ENCODE data around the gene MVD.
A peak's percentile ranks its signal among the peaks of the same experiment; 100 is the strongest.

The MVD gene

GRCh38 chr16:88640039-88640495 lies 22.8 kb downstream of the MVD start:
- DNase-seq, result no peak

DNA sequence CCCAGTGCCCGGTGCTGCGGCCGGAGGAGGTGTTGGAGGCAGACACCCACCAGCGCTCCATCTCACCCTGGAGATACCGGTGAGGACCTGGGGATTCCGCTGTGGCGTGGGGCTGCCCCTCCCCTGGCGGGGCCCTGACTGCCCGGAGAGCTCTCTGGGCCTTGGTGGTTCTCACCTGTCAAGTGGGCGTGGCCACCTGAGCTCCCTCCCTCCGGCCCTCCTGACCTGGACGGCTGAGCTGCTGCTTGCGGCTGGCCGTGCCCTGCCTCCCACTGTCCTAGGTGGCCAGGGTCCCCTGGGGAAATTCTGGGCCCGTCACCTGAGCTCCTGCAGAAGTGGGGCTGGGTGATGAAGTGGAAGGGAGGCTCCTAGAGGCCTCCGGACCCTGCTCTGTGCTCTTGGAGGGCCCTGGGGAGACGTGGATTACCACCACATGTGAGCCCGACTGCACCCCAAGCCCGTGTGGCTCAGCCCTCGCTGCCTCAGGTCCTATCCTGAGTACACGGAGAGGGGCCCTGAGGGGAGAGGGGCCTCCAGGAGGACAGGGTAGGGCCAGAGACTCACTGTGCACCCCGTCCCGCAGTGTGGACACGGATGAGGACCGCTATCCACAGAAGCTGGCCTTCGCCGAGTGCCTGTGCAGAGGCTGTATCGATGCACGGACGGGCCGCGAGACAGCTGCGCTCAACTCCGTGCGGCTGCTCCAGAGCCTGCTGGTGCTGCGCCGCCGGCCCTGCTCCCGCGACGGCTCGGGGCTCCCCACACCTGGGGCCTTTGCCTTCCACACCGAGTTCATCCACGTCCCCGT lies 23.5 kb downstream of the MVD start:
- no peak for DNase-seq

- DNase-seq, result peak in 1 of 5 donors; percentile 34
Measured at GRCh38 chr16:88638323-88639230, 24.3 kb downstream of the MVD start, which contains the start of gene IL17C. TSS of gene IL17C (plus strand) at chr16:88638572. CDS start at chr16:88638642, 70 bp downstream.

DNA sequence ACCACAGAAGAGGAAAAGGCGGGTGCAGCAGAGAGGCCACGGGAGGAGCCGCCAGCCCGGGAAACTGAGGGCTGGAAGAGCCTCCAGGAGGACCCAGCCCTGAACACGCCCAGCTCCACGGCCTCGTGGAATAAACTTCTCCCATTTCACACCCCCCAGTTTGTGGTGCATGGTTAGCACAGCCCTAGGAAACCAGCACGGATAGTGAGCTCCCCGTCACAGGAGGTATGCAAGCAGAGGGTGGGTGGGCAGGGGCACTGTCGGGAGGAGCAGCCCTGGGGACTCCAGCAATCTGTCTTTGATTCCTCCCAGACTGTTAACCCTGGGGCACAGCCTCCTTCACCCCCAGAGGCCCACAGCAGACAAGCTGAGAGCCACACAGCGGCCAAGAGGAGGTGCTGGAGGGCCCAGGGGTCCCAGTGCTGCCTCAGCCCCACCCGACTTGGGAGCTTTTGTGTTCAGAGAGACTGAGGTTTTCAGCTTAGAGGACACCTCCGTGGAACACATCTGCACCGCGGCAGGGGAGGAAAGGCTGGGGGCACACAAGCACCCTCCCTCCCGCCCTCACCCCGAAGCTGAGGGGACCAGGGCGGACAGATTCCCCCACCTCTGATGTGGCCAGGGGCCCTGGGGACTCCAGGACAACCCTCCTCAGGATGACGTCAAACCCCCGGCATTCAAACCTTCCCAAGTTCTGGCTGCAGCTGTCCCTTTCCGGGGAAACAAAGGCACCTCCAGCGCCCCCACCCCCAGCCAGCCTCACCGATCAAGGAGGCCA lies 26.2 kb downstream of the MVD start:
- no peak for DNase-seq

- DNase-seq, result no peak
Measured at GRCh38 chr16:88635671-88636319, 27.1 kb downstream of the MVD start.

- DNase-seq, result no peak
Measured at GRCh38 chr16:88634994-88635670, 27.8 kb downstream of the MVD start.

DNA sequence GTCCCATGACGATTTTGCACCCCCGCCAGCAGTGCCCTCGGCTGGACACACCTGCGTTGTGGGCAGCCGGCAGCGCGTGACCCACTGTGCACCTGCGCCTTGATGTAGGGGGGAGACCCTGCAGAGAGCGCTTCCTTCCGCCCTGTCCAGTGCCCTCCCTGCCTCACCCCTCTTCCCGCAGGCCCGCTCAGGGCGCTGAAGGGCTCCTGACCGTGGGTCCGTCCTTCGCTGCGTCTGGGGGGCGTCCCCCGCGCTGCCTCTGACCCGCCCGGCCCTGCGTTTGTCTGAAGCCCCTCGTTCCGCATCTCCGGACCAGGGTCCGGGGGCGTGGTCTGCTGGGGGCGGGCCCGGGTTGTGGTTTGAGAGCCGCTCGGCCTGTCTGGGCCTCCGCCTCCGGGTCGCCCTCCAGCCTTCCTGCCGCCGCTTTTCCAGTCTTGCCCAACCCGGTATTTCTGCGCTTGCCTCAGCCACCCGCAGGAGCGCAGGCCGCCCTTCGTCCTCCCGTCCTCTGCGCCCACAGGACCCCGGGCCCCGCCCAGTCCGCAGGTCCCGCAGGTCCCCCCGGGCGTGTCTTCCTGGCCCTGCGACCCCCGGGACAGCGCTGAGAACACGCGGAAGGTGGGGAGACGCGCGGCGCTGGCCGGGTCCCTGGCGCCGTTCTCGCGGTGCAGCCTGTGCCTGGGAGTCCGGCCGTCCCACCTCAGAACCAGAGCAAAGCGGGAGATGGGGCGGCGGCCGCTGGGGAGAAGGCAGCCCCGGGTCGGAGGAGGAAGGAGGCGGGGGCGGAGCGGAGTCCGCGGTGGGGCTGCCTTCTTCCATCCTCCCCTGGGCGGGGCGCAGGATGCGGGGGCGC lies 28.5 kb downstream of the MVD start:
- DNase-seq, result peak in 3 of 5 donors; percentile 26 to 67 (median 50)

GRCh38 chr16:88633684-88634140 lies 29.2 kb downstream of the MVD start:
- peak in 4 of 5 donors; percentile 20 to 55 (median 40) for DNase-seq

GRCh38 chr16:88632587-88632930 lies 30.3 kb downstream of the MVD start:
- DNase-seq, result no peak

DNA sequence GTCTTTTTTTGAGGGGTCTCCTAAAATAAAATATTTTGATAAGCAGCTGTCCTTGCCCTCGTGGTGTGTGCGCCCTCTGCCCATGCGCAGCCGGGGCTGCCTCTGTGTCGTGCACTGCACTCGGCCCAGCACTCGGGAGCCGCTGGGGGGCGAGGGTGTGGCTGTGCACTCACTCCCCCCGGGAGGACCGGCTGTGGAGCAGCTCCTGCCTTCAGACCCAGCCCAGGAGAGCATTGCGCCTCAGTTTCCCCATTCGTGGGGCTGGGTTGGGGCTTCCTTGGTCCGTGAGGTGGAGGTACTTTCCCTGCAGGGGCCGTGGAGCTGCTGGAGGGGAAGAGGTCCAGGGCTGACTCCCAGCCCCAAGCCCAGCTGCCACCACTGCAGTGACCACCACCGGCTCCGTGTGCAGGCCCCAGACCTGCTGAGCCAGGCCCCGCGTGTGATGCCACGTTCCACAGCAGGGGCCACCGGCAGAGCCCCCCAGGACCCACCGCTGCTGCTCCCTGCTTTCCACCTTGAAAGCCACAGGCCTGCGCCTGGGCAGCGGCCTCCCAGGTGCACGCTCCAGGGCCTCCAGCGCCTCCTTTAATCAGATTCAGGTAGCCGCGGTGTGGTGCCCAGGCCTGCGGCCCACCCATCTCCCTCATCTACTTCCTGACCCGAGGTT lies 30.8 kb downstream of the MVD start:
- DNase-seq, result no peak

- DNase-seq, result no peak
Measured at GRCh38 chr16:88631384-88631783, 31.5 kb downstream of the MVD start.

GRCh38 chr16:88630941-88631340 lies 31.9 kb downstream of the MVD start:
- DNase-seq, result no peak

- DNase-seq, result no peak
Measured at GRCh38 chr16:88630433-88630832, 32.5 kb downstream of the MVD start.

DNA sequence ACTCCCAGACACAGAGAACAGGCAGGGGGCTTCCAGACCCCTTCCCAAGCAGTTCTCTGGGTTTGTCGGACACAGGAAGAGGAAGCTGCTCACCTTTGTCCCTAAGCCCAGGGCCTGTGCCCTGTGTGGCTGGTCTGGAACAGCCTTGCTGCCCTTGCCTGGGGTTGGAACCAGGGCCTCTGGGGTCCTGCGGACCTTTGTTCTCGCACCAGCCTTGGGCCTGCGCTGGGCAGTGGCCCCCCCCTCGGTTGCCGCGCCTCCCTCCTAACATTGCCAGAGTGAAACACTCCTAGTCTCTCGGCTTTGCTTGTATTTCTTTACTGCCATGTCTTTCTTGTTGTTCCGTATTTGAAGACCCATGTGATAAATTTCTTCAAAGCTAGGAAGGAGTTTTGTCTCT lies 33.1 kb downstream of the MVD start:
- DNase-seq, result no peak

DNA sequence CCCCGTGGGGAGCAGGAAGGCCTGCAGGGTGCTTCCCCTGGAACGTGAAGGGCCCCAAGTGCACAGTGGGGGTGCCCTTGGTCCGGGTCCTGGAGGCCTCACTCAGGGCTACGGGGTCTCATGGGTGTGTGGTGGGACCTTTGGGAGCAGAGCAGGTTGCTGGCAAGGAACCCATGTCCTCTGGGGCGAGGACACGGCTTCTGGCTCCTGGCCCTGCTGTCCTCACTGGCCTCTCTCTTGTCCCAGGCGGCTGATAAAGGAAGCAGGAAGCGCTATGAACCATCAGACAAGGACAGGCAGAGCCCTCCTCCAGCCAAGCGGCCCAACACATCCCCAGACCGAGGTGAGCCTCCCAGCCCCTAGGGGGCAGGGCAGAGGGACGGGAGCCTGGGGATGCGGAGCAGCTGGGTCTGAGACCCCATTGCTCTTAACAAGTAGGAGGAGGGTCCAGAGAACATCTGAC lies 34.3 kb downstream of the MVD start:
- DNase-seq, result no peak

GRCh38 chr16:88627531-88628411 lies 35.1 kb downstream of the MVD start:
- DNase-seq, result no peak

DNA sequence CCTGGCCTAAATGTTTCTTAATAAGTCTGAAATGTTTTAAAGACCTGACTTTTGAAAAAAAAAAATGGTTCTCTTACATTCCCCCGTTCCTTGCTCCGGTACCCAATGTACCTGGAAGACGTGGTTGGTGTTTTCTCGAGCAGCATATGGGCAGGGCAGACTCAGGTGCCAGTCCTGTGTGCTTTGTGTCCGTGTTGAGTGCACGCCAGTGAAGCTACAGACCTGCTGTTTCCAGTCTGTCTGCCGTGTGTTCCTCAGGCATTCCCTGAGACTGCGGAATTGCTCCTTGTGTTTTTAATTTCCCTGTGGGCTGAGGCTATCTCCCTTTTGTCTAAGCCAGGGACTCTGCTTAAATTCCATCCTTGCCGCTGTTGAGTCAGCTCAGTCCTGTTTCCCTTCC lies 36.2 kb downstream of the MVD start:
- DNase-seq, result no peak

GRCh38 chr16:88624977-88625576 lies 37.8 kb downstream of the MVD start:
- DNase-seq, result no peak

Measured in T-helper 1 cell (primary cell).